CD4-positive, alpha-beta T cell treated with Interleukin-4 for 1 hour (primary cell): ENCODE measurements around the gene SASH3.

ENCODE experiments used
- DNase-seq, 2 donors: peaks; one replicate each; pipeline ENCODE4 v3.0.0-alpha.2; 2020 to 2022

SASH3 gene

GRCh38 chrX:129760155-129760554 is 19.6 kb upstream of the SASH3 start:
- no peak for DNase-seq

GRCh38 chrX:129760981-129761380 is 18.8 kb upstream of the SASH3 start:
- DNase-seq: no peak

- DNase-seq: no peak
These were observed 18.2 kb upstream of the SASH3 start for GRCh38 chrX:129761596-129761995.

GRCh38 chrX:129762448-129762847 is 17.3 kb upstream of the SASH3 start:
- DNase-seq: no peak

GRCh38 chrX:129763666-129764065 is 16.1 kb upstream of the SASH3 start:
- DNase-seq: no peak

GRCh38 chrX:129768186-129768585 is 11.6 kb upstream of the SASH3 start:
- no peak for DNase-seq

- no peak for DNase-seq
These were observed 10.9 kb upstream of the SASH3 start for GRCh38 chrX:129768586-129769466.

GRCh38 chrX:129769467-129770154 is 10.1 kb upstream of the SASH3 start:
- peak; percentile 82 to 88 for DNase-seq

- peak; percentile 44 to 49 for DNase-seq
These were observed 8.3 kb upstream of the SASH3 start for GRCh38 chrX:129771266-129771995.

GRCh38 chrX:129772796-129773431 is 6.8 kb upstream of the SASH3 start:
- peak; percentile 56 to 92 for DNase-seq

GRCh38 chrX:129773649-129774458 is 5.9 kb upstream of the SASH3 start:
- DNase-seq: peak in 1 of 2 donors; percentile 31

- DNase-seq: peak; percentile 74 to 84
These were observed 2.3 kb upstream of the SASH3 start for GRCh38 chrX:129777218-129778030.

- DNase-seq: no peak
These were observed 570 bp upstream of the SASH3 start for GRCh38 chrX:129779086-129779672.

GRCh38 chrX:129780441-129781105 is 824 bp downstream of the SASH3 start:
- DNase-seq: no peak

GRCh38 chrX:129781134-129781672 is 1.5 kb downstream of the SASH3 start:
- DNase-seq: peak; percentile 87 to 91

- no peak for DNase-seq
These were observed 2.1 kb downstream of the SASH3 start for GRCh38 chrX:129781680-129782495.

GRCh38 chrX:129782706-129783105 is 3.0 kb downstream of the SASH3 start:
- DNase-seq: no peak

- no peak for DNase-seq
These were observed 3.6 kb downstream of the SASH3 start for GRCh38 chrX:129783291-129783713.

GRCh38 chrX:129784371-129784770 is 4.6 kb downstream of the SASH3 start:
- no peak for DNase-seq
